Measurements from ENCODE around the gene GMDS. TPM values are rescaled to one million over a fixed set of nuclear protein-coding genes. Genes with fewer than 3 reads are reported as not detected.

Gene GMDS
- polyA plus RNA-seq, 1 of the 3 experiments (the other 2 are of a cell fraction) = 12.3 TPM

GRCh38 chr6:1633366-1634021 lies 611.9 kb downstream of the GMDS start:
- Histone ChIP-seq H3F3A (replicated peaks; ENCODE audit: insufficient read depth) (no peaks in the 10 kb centered on the region), H3K79me2 (ENCODE audit: insufficient read depth) (no peaks in the 10 kb centered on the region), H3K4me3 (ENCODE audit: low read depth in 2 of 2, low read length in 1 of 2) (no peak overlapping the region), H4K20me1 (ENCODE audit: insufficient read depth) (no peaks in the 10 kb centered on the region), H3K9me2 (no peaks in the 10 kb centered on the region), H3K27ac (ENCODE audit: low read depth in 2 of 2, low read length in 1 of 2) (no peak overlapping the region), H3K4me2 (no peak overlapping the region), H3K9me3 (no peaks in the 10 kb centered on the region), H3K4me1 (ENCODE audit: control insufficient read depth in 1 of 2, insufficient read depth in 2 of 2, low read depth in 1 of 2, low read length in 1 of 2) (peaks cover 0 to 11% of the 10 kb centered on the region in 2 experiments; a peak in 1 of 4 replicates), H3K27me3 (ENCODE audit: insufficient read depth) (no peaks in the 10 kb centered on the region), H3K36me3 (replicated peaks in 1 of 2; ENCODE audit: control insufficient read depth in 1 of 2, insufficient read depth in 2 of 2, low read length in 1 of 2) (no peaks in the 10 kb centered on the region), H3K9ac (no peak overlapping the region), H2AFZ (ENCODE audit: low read depth) (no peak overlapping the region)
- ChIA-PET CTCF (no interaction called here), POLR2A (no interaction called here)
- no peak for DNase-seq
- WGBS (ENCODE audit: low lambda C conversion rate) = 87% methylated on average over 12 of the region's 16 CpGs
- no peak for TF ChIP-seq SMC3 (IDR thresholded peaks at IDR 0.05; ENCODE audit: low read depth, low read length)
- TF ChIP-seq FOXM1 (IDR thresholded peaks at IDR 0.05; ENCODE audit: low read depth) = no peak
- TF ChIP-seq GATA2 (CRISPR knock-in tag; IDR thresholded peaks at IDR 0.05) = no peak
- no peak for TF ChIP-seq USF2 (IDR thresholded peaks at IDR 0.05; ENCODE audit: borderline replicate concordance, low read depth, low read length)
- no peak for TF ChIP-seq RXRA (IDR thresholded peaks at IDR 0.05; ENCODE audit: borderline replicate concordance, low read depth)
- no peak for TF ChIP-seq REST (IDR thresholded peaks at IDR 0.05; ENCODE audit: low read depth, low read length)
- no peak for TF ChIP-seq POLR2AphosphoS5 (IDR thresholded peaks at IDR 0.05; ENCODE audit: low read depth, low read length)
- no peak for TF ChIP-seq TEAD4 (IDR thresholded peaks at IDR 0.05; ENCODE audit: borderline replicate concordance, insufficient read depth)
- TF ChIP-seq NRF1 (IDR thresholded peaks at IDR 0.05; ENCODE audit: low read depth, low read length) = no peak
- TF ChIP-seq TCF12 (IDR thresholded peaks at IDR 0.05) = no peak
- no peak for TF ChIP-seq ZBTB33 (IDR thresholded peaks at IDR 0.05; ENCODE audit: borderline replicate concordance, low read depth)
- TF ChIP-seq JUND (IDR thresholded peaks at IDR 0.05) = no peak
- TF ChIP-seq EP300 (IDR thresholded peaks at IDR 0.05; ENCODE audit: borderline replicate concordance in 1 of 2, low read depth in 1 of 2, low read length in 1 of 2) = no peak
- TF ChIP-seq RCOR1 (IDR thresholded peaks at IDR 0.05; ENCODE audit: low read length) = no peak
- no peak for TF ChIP-seq RFX5 (IDR thresholded peaks at IDR 0.05; ENCODE audit: low read length)
- no peak for TF ChIP-seq YY1 (IDR thresholded peaks at IDR 0.05; ENCODE audit: low read depth)
- TF ChIP-seq, protein P1, sequence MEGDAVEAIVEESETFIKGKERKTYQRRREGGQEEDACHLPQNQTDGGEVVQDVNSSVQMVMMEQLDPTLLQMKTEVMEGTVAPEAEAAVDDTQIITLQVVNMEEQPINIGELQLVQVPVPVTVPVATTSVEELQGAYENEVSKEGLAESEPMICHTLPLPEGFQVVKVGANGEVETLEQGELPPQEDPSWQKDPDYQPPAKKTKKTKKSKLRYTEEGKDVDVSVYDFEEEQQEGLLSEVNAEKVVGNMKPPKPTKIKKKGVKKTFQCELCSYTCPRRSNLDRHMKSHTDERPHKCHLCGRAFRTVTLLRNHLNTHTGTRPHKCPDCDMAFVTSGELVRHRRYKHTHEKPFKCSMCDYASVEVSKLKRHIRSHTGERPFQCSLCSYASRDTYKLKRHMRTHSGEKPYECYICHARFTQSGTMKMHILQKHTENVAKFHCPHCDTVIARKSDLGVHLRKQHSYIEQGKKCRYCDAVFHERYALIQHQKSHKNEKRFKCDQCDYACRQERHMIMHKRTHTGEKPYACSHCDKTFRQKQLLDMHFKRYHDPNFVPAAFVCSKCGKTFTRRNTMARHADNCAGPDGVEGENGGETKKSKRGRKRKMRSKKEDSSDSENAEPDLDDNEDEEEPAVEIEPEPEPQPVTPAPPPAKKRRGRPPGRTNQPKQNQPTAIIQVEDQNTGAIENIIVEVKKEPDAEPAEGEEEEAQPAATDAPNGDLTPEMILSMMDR (IDR thresholded peaks at IDR 0.05) = no peak
- TF ChIP-seq, protein P2, sequence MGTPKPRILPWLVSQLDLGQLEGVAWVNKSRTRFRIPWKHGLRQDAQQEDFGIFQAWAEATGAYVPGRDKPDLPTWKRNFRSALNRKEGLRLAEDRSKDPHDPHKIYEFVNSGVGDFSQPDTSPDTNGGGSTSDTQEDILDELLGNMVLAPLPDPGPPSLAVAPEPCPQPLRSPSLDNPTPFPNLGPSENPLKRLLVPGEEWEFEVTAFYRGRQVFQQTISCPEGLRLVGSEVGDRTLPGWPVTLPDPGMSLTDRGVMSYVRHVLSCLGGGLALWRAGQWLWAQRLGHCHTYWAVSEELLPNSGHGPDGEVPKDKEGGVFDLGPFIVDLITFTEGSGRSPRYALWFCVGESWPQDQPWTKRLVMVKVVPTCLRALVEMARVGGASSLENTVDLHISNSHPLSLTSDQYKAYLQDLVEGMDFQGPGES (IDR thresholded peaks at IDR 0.05; ENCODE audit: low read depth, low read length) = no peak
- TF ChIP-seq MXI1 (IDR thresholded peaks at IDR 0.05; ENCODE audit: low read depth, low read length) = no peak
- TF ChIP-seq ELF1 (IDR thresholded peaks at IDR 0.05) = no peak

Data from SK-N-SH (cell line).